ENCODE results near the gene TCP11L2. TPM values are rescaled to one million over a fixed set of nuclear protein-coding genes. Genes with fewer than 3 reads are reported as not detected.

TCP11L2 gene
- total RNA-seq, 4 donors from 2014 or later: 22.3 to 59.7 (median 45.2) TPM

- Histone ChIP-seq H3K9me3 (no peaks in the 10 kb centered on the region), H3K4me3 (no peak overlapping the region), H3K4me1 (peaks cover 8 to 10% of the 10 kb centered on the region in 2 donors), H3K27ac (peak overlapping the region; percentile 91 to 96), H3K36me3 (no peaks in the 10 kb centered on the region), H3K27me3 (no peaks in the 10 kb centered on the region)
- TF ChIP-seq, protein P1, sequence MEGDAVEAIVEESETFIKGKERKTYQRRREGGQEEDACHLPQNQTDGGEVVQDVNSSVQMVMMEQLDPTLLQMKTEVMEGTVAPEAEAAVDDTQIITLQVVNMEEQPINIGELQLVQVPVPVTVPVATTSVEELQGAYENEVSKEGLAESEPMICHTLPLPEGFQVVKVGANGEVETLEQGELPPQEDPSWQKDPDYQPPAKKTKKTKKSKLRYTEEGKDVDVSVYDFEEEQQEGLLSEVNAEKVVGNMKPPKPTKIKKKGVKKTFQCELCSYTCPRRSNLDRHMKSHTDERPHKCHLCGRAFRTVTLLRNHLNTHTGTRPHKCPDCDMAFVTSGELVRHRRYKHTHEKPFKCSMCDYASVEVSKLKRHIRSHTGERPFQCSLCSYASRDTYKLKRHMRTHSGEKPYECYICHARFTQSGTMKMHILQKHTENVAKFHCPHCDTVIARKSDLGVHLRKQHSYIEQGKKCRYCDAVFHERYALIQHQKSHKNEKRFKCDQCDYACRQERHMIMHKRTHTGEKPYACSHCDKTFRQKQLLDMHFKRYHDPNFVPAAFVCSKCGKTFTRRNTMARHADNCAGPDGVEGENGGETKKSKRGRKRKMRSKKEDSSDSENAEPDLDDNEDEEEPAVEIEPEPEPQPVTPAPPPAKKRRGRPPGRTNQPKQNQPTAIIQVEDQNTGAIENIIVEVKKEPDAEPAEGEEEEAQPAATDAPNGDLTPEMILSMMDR (IDR thresholded peaks at IDR 0.05): no peak
- no peak for TF ChIP-seq POLR2A (IDR thresholded peaks at IDR 0.05)
- intact Hi-C loops (cut with DNase I; ENCODE audit: low total_unique reads): no loop called here
- no peak for DNase-seq
These were observed 1.3 kb upstream of the TCP11L2 start for GRCh38 chr12:106301241-106301610.

DNA sequence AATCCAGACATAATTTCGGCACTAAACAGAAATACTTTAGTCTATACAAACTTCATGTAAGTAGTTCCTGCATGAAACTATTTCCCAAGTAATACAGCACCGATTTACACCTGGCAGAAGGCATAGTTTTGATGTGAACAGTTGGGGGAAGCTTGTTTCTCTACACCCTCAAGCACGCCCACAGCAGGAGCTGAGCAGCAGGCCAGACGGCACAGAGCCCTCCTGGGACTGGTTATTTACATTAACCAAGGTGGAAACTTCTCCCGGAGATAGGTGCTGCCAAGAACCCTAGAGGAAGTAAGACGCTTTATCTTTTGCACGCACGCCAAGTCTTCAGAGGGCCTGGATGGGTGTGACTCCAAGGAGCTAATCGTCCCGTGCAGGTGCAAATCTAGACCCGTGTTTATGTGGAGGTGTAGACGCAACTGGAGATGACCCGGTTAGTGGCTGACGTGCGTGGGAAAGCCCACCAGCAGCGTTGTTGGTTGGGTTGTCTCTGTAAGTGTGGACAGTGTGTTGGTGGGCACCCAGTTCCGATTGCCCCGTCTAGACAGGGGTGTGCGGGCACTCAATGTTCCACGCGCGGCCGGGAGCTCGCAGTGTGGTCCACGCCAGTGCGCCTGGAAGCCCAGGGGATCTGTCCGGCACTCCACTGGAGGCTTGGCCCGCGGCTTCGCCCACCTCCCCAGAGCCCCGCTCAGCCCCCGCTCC lies 767 bp upstream of the TCP11L2 start:
- intact Hi-C loops (cut with DNase I; ENCODE audit: low total_unique reads): no loop called here
- H3K9me3 ChIP-seq: no peaks in the 10 kb centered on the region
- H3K36me3 ChIP-seq: no peaks in the 10 kb centered on the region
- peaks cover 9 to 12% of the 10 kb centered on the region in 2 donors for H3K4me1 ChIP-seq
- peak overlapping the region; percentile 91 to 96 for H3K27ac ChIP-seq
- peak in 1 of 2 donors; percentile 59 for DNase-seq
- TF ChIP-seq, protein P1 (IDR thresholded peaks at IDR 0.05): no peak
- TF ChIP-seq POLR2A (IDR thresholded peaks at IDR 0.05): no peak
- peak overlapping the region; percentile 82 to 86 for H3K4me3 ChIP-seq
- H3K27me3 ChIP-seq: no peaks in the 10 kb centered on the region

DNA sequence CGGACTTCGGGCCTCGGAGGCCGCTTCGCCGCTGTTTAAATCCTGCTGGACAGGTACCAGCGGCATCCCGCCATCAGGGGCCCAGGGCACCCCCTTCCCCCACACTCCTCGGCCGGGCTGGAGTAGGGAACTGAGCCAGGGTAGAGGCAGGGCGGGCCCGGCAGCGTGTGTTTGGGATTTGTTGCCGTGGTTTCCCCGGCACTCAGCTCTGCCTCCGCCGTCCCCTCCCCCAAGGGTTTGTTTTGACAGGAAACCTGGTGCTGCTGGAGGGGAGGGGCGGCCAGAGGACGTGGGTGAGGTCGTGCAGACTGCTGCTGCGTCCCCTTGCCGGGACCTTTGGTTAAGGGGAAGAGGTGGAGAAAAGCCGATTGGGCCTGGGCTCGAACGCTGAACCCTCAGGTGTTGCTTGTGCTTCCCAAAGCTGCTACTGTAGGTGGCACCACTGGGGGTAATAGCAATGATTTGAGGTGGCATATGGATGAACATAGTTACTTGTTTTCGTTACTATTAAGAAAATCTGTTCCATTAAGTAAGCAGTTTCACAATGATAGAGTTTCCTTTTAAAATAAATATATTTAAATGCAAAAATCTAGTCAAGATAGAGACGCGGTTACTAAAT lies 778 bp downstream of the TCP11L2 start:
- DNase-seq: peak; percentile 80 to 86
- H3K9me3 ChIP-seq: no peaks in the 10 kb centered on the region
- peaks cover 11 to 13% of the 10 kb centered on the region in 2 donors for H3K4me1 ChIP-seq
- no peaks in the 10 kb centered on the region for H3K27me3 ChIP-seq
- H3K27ac ChIP-seq: peak overlapping the region; percentile 91 to 96
- H3K4me3 ChIP-seq: peak overlapping the region; percentile 82 to 86
- H3K36me3 ChIP-seq: no peaks in the 10 kb centered on the region
- TF ChIP-seq POLR2A (IDR thresholded peaks at IDR 0.05): peak; percentile 20 to 28
- TF ChIP-seq, protein P1 (IDR thresholded peaks at IDR 0.05): peak in 1 of 4 experiments; percentile 14
- intact Hi-C loops (cut with DNase I; ENCODE audit: low total_unique reads): no loop called here

- Histone ChIP-seq H3K27ac (peak overlapping the region; percentile 91 to 96), H3K4me1 (peaks cover 11 to 13% of the 10 kb centered on the region in 2 donors), H3K4me3 (peak overlapping the region; percentile 82 to 86), H3K36me3 (no peaks in the 10 kb centered on the region), H3K27me3 (no peaks in the 10 kb centered on the region), H3K9me3 (no peaks in the 10 kb centered on the region)
- intact Hi-C loops (cut with DNase I; ENCODE audit: low total_unique reads): no loop called here
- peak in 1 of 2 donors; percentile 24 for DNase-seq
- TF ChIP-seq, protein P1 (IDR thresholded peaks at IDR 0.05): no peak
- no peak for TF ChIP-seq POLR2A (IDR thresholded peaks at IDR 0.05)
These were observed 1.5 kb downstream of the TCP11L2 start for GRCh38 chr12:106304001-106304421.

GRCh38 chr12:106304797-106305196 lies 2.3 kb downstream of the TCP11L2 start:
- Histone ChIP-seq H3K36me3 (no peaks in the 10 kb centered on the region), H3K9me3 (no peaks in the 10 kb centered on the region), H3K27me3 (no peaks in the 10 kb centered on the region), H3K4me1 (peaks cover 11 to 13% of the 10 kb centered on the region in 2 donors), H3K4me3 (no peak overlapping the region), H3K27ac (peak overlapping the region in 1 of 2 donors; percentile 96)
- no peak for DNase-seq
- TF ChIP-seq POLR2A (IDR thresholded peaks at IDR 0.05): no peak
- TF ChIP-seq, protein P1 (IDR thresholded peaks at IDR 0.05): no peak
- intact Hi-C loops (cut with DNase I; ENCODE audit: low total_unique reads): no loop called here

All from uterus (tissue), 4 donors.